Transverse colon (tissue), 4 donors: ENCODE data around the gene SBNO2. TPM values are rescaled to one million over a fixed set of nuclear protein-coding genes. Genes with fewer than 3 reads are reported as not detected.
"Not testable (repeated sequence)": the region's sequence is repeated elsewhere in the genome, so short reads cannot be mapped to it uniquely, and the experiment has no call there.

Experiments used
- DNase-seq: peaks from one replicate; pipeline ENCODE4 v3.0.0-alpha.2; 2019
- H3K27ac ChIP-seq, 4 donors: fragments of 200-600 bp; sonication (generic); 2 replicates each; pipeline ENCODE4 v1.5.1; 2016 to 2018; ENCODE audit warnings: inconsistent platforms in 4 of 4
- H3K27me3 ChIP-seq: fragments of 200-600 bp; sonication (generic); 2 replicates; pipeline ENCODE4 v1.5.1; 2017; ENCODE audit warnings: inconsistent platforms
- H3K36me3 ChIP-seq, 4 donors: fragments of 200-600 bp; sonication (generic); 2 replicates each; pipeline ENCODE4 v1.5.1; 2017 to 2019; ENCODE audit warnings: inconsistent platforms in 4 of 4
- H3K4me1 ChIP-seq, 4 donors: fragments of 200-600 bp; sonication (generic); 2 replicates each; pipeline ENCODE4 v1.5.1; 2017 to 2020; ENCODE audit warnings: inconsistent platforms in 4 of 4
- H3K4me3 ChIP-seq, 4 donors: fragments of 200-600 bp; sonication (generic); 1 replicate in 1 of 4; 2 replicates in 3 of 4; pipeline versions ENCODE4 v1.5.1 to v1.6.1; 2017 to 2019; ENCODE audit warnings: inconsistent platforms in 4 of 4
- H3K9me3 ChIP-seq, 2 donors: fragments of 200-600 bp; sonication (generic); 2 replicates each; pipeline ENCODE4 v1.5.1; 2017 to 2019; ENCODE audit warnings: inconsistent platforms in 2 of 2
- EP300 ChIP-seq: sonication (generic); formaldehyde crosslinking; IDR thresholded peaks from one replicate; pipeline ENCODE4 v1.6.1; 2017; ENCODE audit warnings: antibody characterized with exemption, low read depth
- POLR2A ChIP-seq: fragments of 450-650 bp; IDR thresholded peaks from one replicate; pipeline ENCODE4 v1.6.1; 2016; ENCODE audit warnings: antibody characterized with exemption, mild to moderate bottlenecking, moderate library complexity
- POLR2AphosphoS5 ChIP-seq, 3 donors: sonication (generic); formaldehyde crosslinking; IDR thresholded peaks; one replicate each; pipeline ENCODE4 v1.6.1; 2016; ENCODE audit warnings: antibody characterized with exemption in 3 of 3
- WGBS, 2 donors: methylation state at CpG; one replicate each; pipeline ENCODE4 v1.1.5; 2018; ENCODE audit warnings: low coverage in 1 of 2; 5-methylcytosine and 5-hydroxymethylcytosine counted together
- in situ Hi-C, 4 donors: fragments of 200-750 bp; cut with MboI; loops; one replicate each; pipeline versions ENCODE4 v1.15.0 to v1.15.1; 2017; ENCODE audit warnings: low sequenced_read_pairs in 3 of 4, low pct_ligation_motif_present in 1 of 4, low pct_unique_long_range_greater_than_20kb in 1 of 4
- intact Hi-C: fragments of 100-400 bp; cut with DNase I; formaldehyde crosslinking; loops from one replicate; pipeline ENCODE4 v1.15.1; 2023; ENCODE audit warnings: low total_unique reads
- total RNA-seq, 4 donors: library from RNA; depleted of rRNA; stranded (reverse); fragments of >200 nt; gene quantifications; one replicate each; pipeline ENCODE4 v1.1.0, GENCODE V29; 2016
- TF ChIP-seq, protein P1 (sequence below), 5 experiments: fragments of 200-600 bp in 3 of 5; fragments of 450-650 bp in 2 of 5; sonication (generic) in 3 of 5; IDR thresholded peaks; 1 replicate in 2 of 5; 2 replicates in 3 of 5; pipeline ENCODE4 v1.5.1; 2016 to 2017; ENCODE audit warnings: antibody characterized with exemption in 5 of 5, inconsistent platforms in 3 of 5, mild to moderate bottlenecking in 2 of 5, moderate library complexity in 1 of 5

SBNO2 gene
- total RNA-seq, 4 donors from 2014 or later, result 34.5 to 142 (median 48.3) TPM

DNA sequence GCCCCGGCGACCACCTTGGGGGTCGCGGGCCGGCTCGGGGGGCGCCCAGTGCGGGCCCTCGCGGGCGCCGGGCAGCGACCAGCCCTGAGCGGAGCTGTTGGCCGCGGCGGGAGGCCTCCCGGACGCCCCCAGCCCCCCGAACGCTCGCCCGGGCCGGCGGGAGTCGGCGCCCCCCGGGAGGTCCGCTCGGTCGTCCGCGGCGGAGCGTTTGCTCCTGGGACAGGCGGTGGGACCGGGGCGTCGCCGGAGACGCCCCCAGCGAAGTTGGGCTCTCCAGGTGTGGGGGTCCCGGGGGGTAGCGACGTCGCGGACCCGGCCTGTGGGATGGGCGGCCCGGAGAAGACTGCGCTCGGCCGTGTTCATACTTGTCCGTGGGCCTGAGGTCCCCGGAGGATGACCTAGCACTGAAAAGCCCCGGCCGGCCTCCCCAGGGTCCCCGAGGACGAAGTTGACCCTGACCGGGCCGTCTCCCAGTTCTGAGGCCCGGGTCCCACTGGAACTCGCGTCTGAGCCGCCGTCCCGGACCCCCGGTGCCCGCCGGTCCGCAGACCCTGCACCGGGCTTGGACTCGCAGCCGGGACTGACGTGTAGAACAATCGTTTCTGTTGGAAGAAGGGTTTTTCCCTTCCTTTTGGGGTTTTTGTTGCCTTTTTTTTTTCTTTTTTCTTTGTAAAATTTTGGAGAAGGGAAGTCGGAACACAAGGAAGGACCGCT lies 32.2 kb upstream of the SBNO2 start:
- Histone ChIP-seq H3K9me3 (no peaks in the 10 kb centered on the region), H3K27me3 (no peaks in the 10 kb centered on the region), H3K27ac (peak overlapping the region; percentile 87 to 91 (median 89)), H3K4me3 (peak overlapping the region; percentile 34 to 93 (median 79)), H3K4me1 (peaks cover 32 to 76% (median 66%) of the 10 kb centered on the region in 4 donors), H3K36me3 (no peaks in the 10 kb centered on the region)
- TF ChIP-seq POLR2AphosphoS5 (IDR thresholded peaks at IDR 0.05), result no peak
- TF ChIP-seq, protein P1, sequence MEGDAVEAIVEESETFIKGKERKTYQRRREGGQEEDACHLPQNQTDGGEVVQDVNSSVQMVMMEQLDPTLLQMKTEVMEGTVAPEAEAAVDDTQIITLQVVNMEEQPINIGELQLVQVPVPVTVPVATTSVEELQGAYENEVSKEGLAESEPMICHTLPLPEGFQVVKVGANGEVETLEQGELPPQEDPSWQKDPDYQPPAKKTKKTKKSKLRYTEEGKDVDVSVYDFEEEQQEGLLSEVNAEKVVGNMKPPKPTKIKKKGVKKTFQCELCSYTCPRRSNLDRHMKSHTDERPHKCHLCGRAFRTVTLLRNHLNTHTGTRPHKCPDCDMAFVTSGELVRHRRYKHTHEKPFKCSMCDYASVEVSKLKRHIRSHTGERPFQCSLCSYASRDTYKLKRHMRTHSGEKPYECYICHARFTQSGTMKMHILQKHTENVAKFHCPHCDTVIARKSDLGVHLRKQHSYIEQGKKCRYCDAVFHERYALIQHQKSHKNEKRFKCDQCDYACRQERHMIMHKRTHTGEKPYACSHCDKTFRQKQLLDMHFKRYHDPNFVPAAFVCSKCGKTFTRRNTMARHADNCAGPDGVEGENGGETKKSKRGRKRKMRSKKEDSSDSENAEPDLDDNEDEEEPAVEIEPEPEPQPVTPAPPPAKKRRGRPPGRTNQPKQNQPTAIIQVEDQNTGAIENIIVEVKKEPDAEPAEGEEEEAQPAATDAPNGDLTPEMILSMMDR (IDR thresholded peaks at IDR 0.05), result no peak
- intact Hi-C loops (no loop called here), in situ Hi-C loops (no loop called here)
- 2 to 8% methylated on average over 4 to 26 of the region's 78 CpGs for WGBS, 2 donors
- DNase-seq, result no peak

DNA sequence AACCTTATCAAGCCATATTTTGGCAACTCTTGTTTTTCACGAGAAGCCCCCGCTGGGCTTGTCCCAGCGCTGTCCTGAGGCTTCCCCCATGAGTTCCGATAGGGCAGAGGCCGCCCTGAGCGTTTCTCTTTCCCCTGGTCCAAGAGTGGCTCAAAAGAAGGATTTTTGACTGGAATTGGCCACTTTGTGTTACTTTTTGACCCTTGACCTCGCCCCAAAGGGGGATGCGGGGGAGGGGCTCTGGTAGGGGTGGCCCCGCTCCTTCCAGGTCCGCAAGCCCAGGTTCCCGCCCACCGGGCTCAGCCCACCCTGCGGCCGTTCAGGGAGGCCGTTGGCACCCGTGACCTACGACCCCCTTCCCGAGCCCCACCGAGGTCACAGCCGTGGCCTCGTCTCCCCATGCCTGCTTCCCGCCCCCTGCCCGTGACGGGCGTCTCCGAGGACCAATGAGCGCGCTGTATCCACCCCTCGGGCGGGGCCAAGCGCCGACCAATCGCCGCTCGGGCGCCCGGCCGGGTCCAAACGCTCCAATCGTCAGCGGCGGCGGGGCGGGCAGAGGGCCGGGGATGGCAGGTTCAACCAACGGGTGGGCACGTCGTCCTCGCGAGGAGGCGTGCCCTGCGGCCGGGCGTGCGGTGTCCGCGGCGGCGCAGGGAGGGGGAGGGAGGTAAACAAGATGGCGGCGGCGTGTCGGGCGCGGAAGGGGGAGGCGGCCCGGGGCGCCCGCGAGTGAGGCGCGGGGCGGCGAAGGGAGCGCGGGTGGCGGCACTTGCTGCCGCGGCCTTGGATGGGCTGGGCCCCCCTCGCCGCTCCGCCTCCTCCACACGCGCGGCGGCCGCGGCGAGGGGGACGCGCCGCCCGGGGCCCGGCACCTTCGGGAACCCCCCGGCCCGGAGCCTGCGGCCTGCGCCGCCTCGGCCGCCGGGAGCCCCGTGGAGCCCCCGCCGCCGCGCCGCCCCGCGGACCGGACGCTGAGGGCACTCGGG lies 31.3 kb upstream of the SBNO2 start, which contains the start of gene STK11:
Gene STK11 (plus strand): TSS at position 665 of the 986 bp plus-strand sequence. CDS start 1,136 bp downstream, outside the sequence.
- no peaks in the 10 kb centered on the region for H3K9me3 ChIP-seq
- H3K4me1 ChIP-seq, result peaks cover 26 to 67% (median 61%) of the 10 kb centered on the region in 4 donors
- H3K27ac ChIP-seq, result peak within 1 kb of the TSS; percentile 87 to 91 (median 90)
- H3K4me3 ChIP-seq, result peak within 1 kb of the TSS; percentile 49 to 93 (median 79)
- 6% methylated on average over 71 of the region's 114 CpGs; no CpG with 5 or more reads in 1 of the 2 donors for WGBS, 2 donors
- no peaks in the 10 kb centered on the region for H3K27me3 ChIP-seq
- H3K36me3 ChIP-seq, result no peaks in the 10 kb centered on the region
- in situ Hi-C loops, result no loop called here
- peak; percentile 99 for DNase-seq
- intact Hi-C loops, result no loop called here
- no peak for TF ChIP-seq EP300
- TF ChIP-seq POLR2A, result peak; percentile 66
- TF ChIP-seq, protein P1 (IDR thresholded peaks at IDR 0.05), result no peak
- peak; percentile 91 for TF ChIP-seq POLR2AphosphoS5 (IDR thresholded peaks at IDR 0.05)

DNA sequence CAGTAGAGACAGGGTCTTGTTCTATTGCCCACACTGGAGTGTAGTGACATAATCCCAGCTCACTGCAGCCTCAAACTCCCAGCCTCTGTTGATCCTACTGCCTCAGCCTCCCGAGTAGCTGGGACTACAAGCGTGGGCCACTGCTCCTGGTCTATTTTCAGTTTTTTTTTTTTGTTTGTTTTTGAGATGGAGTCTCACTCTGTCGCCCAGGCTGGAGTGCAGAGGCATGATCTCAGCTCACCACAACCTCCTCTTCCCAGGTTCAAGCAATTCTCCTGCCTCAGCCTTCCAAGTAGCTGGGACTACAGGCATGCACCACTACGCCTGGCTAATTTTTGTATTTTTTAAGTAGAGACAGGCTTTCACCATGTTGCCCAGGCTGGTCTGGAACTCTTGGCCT lies 26.5 kb upstream of the SBNO2 start:
- H3K27ac ChIP-seq, H3K27me3 ChIP-seq, H3K9me3 ChIP-seq, in situ Hi-C loops, DNase-seq, H3K4me3 ChIP-seq, H3K36me3 ChIP-seq, intact Hi-C loops: not testable (repeated sequence)
- H3K4me1 ChIP-seq, result peaks cover 9 to 27% (median 26%) of the 10 kb centered on the region in 4 donors
- 79 to 86% methylated on average over 4 of the region's 4 CpGs for WGBS, 2 donors

DNA sequence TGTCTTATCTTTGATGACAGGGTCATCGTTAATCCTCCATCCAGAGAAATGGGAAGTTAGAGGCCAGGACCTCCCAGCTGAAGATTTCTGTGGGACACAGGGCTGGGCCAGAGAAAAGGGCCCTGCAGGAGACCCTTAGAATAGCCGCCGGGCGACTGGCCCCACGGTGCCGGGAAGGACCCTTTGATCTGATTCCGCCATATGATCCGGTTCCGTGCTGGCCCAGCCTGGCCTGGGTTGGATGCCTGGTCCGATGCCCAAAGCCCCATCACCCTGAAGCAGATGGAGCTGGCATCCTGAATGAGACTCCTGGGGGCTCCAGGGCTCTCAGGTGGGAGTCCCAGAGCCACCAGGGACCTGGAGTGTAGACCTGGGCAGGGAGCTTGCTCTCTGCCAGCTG lies 25.5 kb upstream of the SBNO2 start:
- 89% methylated on average over 10 of the region's 10 CpGs; no CpG with 5 or more reads in 1 of the 2 donors for WGBS, 2 donors
- Histone ChIP-seq H3K9me3 (no peaks in the 10 kb centered on the region), H3K4me1 (peaks cover 4 to 20% (median 19%) of the 10 kb centered on the region in 4 donors), H3K27ac (no peak overlapping the region), H3K27me3 (no peaks in the 10 kb centered on the region), H3K36me3 (no peaks in the 10 kb centered on the region), H3K4me3 (no peak overlapping the region)
- in situ Hi-C loops, result no loop called here
- intact Hi-C loops, result loop anchor here (10.0 kb wide), 1 partner anchor 285 kb away; the partner anchor contains the start of genes KISS1R and R3HDM4
- TF ChIP-seq EP300 (no peak), POLR2AphosphoS5 (IDR thresholded peaks at IDR 0.05) (no peak), POLR2A (no peak)
- TF ChIP-seq, protein P1 (IDR thresholded peaks at IDR 0.05), result no peak
- DNase-seq, result no peak
